Endothelial cell of umbilical vein (primary cell): Measurements from ENCODE around the gene SERPINA5. TPM values are rescaled to one million over a fixed set of nuclear protein-coding genes. Genes with fewer than 3 reads are reported as not detected.

Experiments
- BruUV-seq: library from RNA; stranded (reverse); fragments of 400-500 nt; replicated peaks from 2 replicates; lab custom pipeline; 2021; lab: Mats Ljungman, UMichigan
- CTCF ChIA-PET: fragments of 300-600, 350-600 bp; sonication (Branson Sonifier 250); formaldehyde crosslinking; loops from one replicate; lab custom pipeline; 2021; ENCODE audit warnings: antibody characterized with exemption, inconsistent platforms; lab: Charles Lee
- POLR2A ChIA-PET: fragments of 300-600, 350-600 bp; sonication (Branson Sonifier 250); formaldehyde crosslinking; loops from one replicate; lab custom pipeline; 2021; ENCODE audit warnings: antibody characterized with exemption, inconsistent platforms; lab: Charles Lee
- DNase-seq: peaks from one replicate; pipeline ENCODE4 v3.0.0-alpha.2; 2011; ENCODE audit warnings: low read depth, low spot score
- FAIRE-seq: peaks from 2 replicates; lab custom pipeline; 2011; peaks lifted over from hg19 to GRCh38; lab: Jason Lieb, UNC
- H2AFZ ChIP-seq: 2 replicates; pipeline ENCODE4 v1.6.0; 2012; ENCODE audit warnings: low read depth, low read length, control low read depth, inconsistent platforms
- H3K27ac ChIP-seq: 2 replicates; pipeline ENCODE4 v1.5.1; 2011; ENCODE audit warnings: low read depth, mild to moderate bottlenecking, control low read depth, low read length, moderate library complexity; ENCODE audit not compliant: insufficient read depth
- H3K27me3 ChIP-seq, 2 experiments: 2 replicates each; pipeline versions ENCODE4 v1.6.0 to v1.6.1; 2011; ENCODE audit warnings: low read length in 2 of 2, mixed read lengths in 1 of 2; ENCODE audit not compliant: control insufficient read depth in 2 of 2, insufficient read depth in 2 of 2
- H3K36me3 ChIP-seq, 2 experiments: 2 replicates in 1 of 2; 3 replicates in 1 of 2; pipeline ENCODE4 v1.5.1; 2011; ENCODE audit warnings: low read length in 2 of 2, mild to moderate bottlenecking in 1 of 2, moderate library complexity in 1 of 2; ENCODE audit not compliant: control insufficient read depth in 2 of 2, insufficient read depth in 2 of 2; ENCODE audit errors: extremely low read depth in 1 of 2
- H3K4me1 ChIP-seq: 3 replicates; pipeline ENCODE4 v1.5.1; 2011; ENCODE audit warnings: mild to moderate bottlenecking, low read length; ENCODE audit not compliant: control insufficient read depth, insufficient read depth; ENCODE audit errors: extremely low read depth
- H3K4me2 ChIP-seq: 2 replicates; pipeline ENCODE4 v1.6.1; 2011; ENCODE audit warnings: low read length, control low read depth, mixed read lengths; ENCODE audit not compliant: insufficient read depth
- H3K4me3 ChIP-seq, 3 experiments: fragments of 200-600 bp in 1 of 3; sonication (generic), shearing (Covaris generic) in 1 of 3; replicated peaks in 1 of 3; 2 replicates each; pipeline ENCODE4 v1.5.1; 2011 to 2016; ENCODE audit warnings: control low read depth in 3 of 3, low read length in 3 of 3, mild to moderate bottlenecking in 2 of 3, inconsistent platforms in 1 of 3, low read depth in 1 of 3, moderate library complexity in 1 of 3; ENCODE audit not compliant: insufficient read depth in 1 of 3
- H3K79me2 ChIP-seq: 2 replicates; pipeline ENCODE4 v1.6.0; 2012; ENCODE audit warnings: low read length, inconsistent platforms; ENCODE audit not compliant: control insufficient read depth, insufficient read depth
- H3K9ac ChIP-seq: replicated peaks from 2 replicates; pipeline ENCODE3; 2011; ENCODE audit warnings: low read length, control low read depth; ENCODE audit not compliant: insufficient read depth; ENCODE audit errors: extremely low read depth
- H3K9me1 ChIP-seq: replicated peaks from 3 replicates; pipeline ENCODE4 v1.6.0; 2011; ENCODE audit warnings: mild to moderate bottlenecking, low read length; ENCODE audit not compliant: control insufficient read depth, insufficient read depth; ENCODE audit errors: extremely low read depth
- H3K9me3 ChIP-seq: replicated peaks from 2 replicates; pipeline ENCODE4 v1.5.1; 2012; ENCODE audit warnings: low read length, inconsistent platforms; ENCODE audit not compliant: control insufficient read depth, insufficient read depth
- H4K20me1 ChIP-seq: replicated peaks from 2 replicates; pipeline ENCODE3; 2011; ENCODE audit warnings: mild to moderate bottlenecking, low read length; ENCODE audit not compliant: control insufficient read depth, insufficient read depth; ENCODE audit errors: extremely low read depth
- CTCF ChIP-seq, 2 donors: IDR thresholded peaks; 1 replicate in 1 of 2; 2 replicates in 1 of 2; pipeline ENCODE4 v1.5.1; 2011; ENCODE audit warnings: low read length in 2 of 2, mild to moderate bottlenecking in 2 of 2, moderate library complexity in 2 of 2, control low read depth in 1 of 2, inconsistent platforms in 1 of 2, low read depth in 1 of 2; ENCODE audit not compliant: insufficient read depth in 1 of 2; ENCODE audit errors: extremely low read depth in 1 of 2
- EZH2 ChIP-seq: IDR thresholded peaks from 2 replicates; pipeline ENCODE4 v1.6.1; 2012; ENCODE audit warnings: borderline replicate concordance, low read depth, mild to moderate bottlenecking, moderate library complexity, low read length, inconsistent platforms; ENCODE audit not compliant: severe bottlenecking
- FOS ChIP-seq: IDR thresholded peaks from 2 replicates; pipeline ENCODE4 v1.6.1; 2011; ENCODE audit warnings: mild to moderate bottlenecking, low read length, moderate library complexity, borderline replicate concordance; ENCODE audit not compliant: insufficient read depth
- GATA2 ChIP-seq: IDR thresholded peaks from 2 replicates; pipeline ENCODE4 v1.7.0; 2011; ENCODE audit warnings: low read depth, mild to moderate bottlenecking, moderate library complexity, mixed read lengths, low read length; ENCODE audit not compliant: insufficient read length, insufficient read depth
- JUN ChIP-seq: IDR thresholded peaks from 2 replicates; pipeline ENCODE4 v1.6.1; 2011; ENCODE audit warnings: borderline replicate concordance, low read depth; ENCODE audit not compliant: insufficient read length, insufficient read depth
- MAX ChIP-seq: IDR thresholded peaks from 2 replicates; pipeline ENCODE4 v1.6.1; 2011; ENCODE audit not compliant: insufficient read depth, insufficient read length
- MYC ChIP-seq: IDR thresholded peaks from one replicate; pipeline ENCODE4 v1.6.1; 2011; ENCODE audit warnings: mild to moderate bottlenecking, low read depth, low read length
- POLR2A ChIP-seq: IDR thresholded peaks from 2 replicates; pipeline ENCODE4 v1.6.1; 2012; ENCODE audit warnings: low read depth, mild to moderate bottlenecking, control low read depth, low read length
- POLR2AphosphoS5 ChIP-seq: IDR thresholded peaks from 2 replicates; pipeline ENCODE4 v1.6.1; 2012; ENCODE audit warnings: low read depth, mild to moderate bottlenecking, control low read depth, low read length, moderate library complexity; ENCODE audit not compliant: insufficient read depth
- dilution Hi-C: fragments of 300-500 bp; cut with MboI; formaldehyde crosslinking; loops from one replicate; pipeline ENCODE4 v1.15.0; 2019; ENCODE audit warnings: low sequenced_read_pairs; ENCODE audit not compliant: extremely low pct_ligation_motif_present
- intact Hi-C: fragments of 100-400 bp; cut with micrococcal nuclease; formaldehyde crosslinking; loops from one replicate; pipeline ENCODE4 v1.10.0; 2022
- polyA plus RNA-seq, 4 experiments: library from polyadenylated mRNA; depleted of rRNA in 3 of 4; stranded (reverse) in 3 of 4; unstranded in 1 of 4; fragments of >200 nt; gene quantifications; 2 replicates each; pipeline versions ENCODE4 v1.2.1 to v1.2.3, GENCODE V29; 2011 to 2012; ENCODE audit warnings: missing spikeins in 1 of 4
- total RNA-seq: library from RNA; stranded (reverse); gene quantifications from 2 replicates; pipeline ENCODE4 v1.2.3, GENCODE V29; 2021

The SERPINA5 gene
- total and polyA plus RNA-seq, 2 donors (not counting 3 experiments of a cell fraction or from before 2014, with no cell fraction given): 0.12 TPM; not detected in 1

- DNase-seq: no peak
- H3K36me3 ChIP-seq: no peaks in the 10 kb centered on the region
- H2AFZ ChIP-seq: no peak overlapping the region
- H3K79me2 ChIP-seq: no peaks in the 10 kb centered on the region
- no peak overlapping the region for H3K4me3 ChIP-seq
- no peak overlapping the region for H3K9ac ChIP-seq
- no peaks in the 10 kb centered on the region for H3K9me3 ChIP-seq
- H3K27ac ChIP-seq: no peak overlapping the region
- no peaks in the 10 kb centered on the region for H3K27me3 ChIP-seq
- ChIA-PET CTCF (interaction anchor here (1.1 to 1.5 kb wide), 3 partner anchors 8 to 42 kb away, joined by 3 to 4 read pairs (median 4); no protein-coding TSS in a partner anchor), POLR2A (no interaction called here)
- H3K4me1 ChIP-seq: no peaks in the 10 kb centered on the region
- no peak for TF ChIP-seq MAX
- no peak for TF ChIP-seq FOS
- no peak for TF ChIP-seq CTCF (IDR thresholded peaks at IDR 0.05; ENCODE audit: extremely low read depth in 1 of 2, insufficient read depth in 1 of 2, low read depth in 1 of 2, low read length in 2 of 2)
- no TSS peak for BruUV-seq
- intact Hi-C loops (no loop called here), dilution Hi-C loops (no loop called here)
- FAIRE-seq: no peak
- H3K4me2 ChIP-seq: no peak overlapping the region
- no peaks in the 10 kb centered on the region for H4K20me1 ChIP-seq
- no peaks in the 10 kb centered on the region for H3K9me1 ChIP-seq
These were observed 9.8 kb downstream of the SERPINA5 start for GRCh38 chr14:94591073-94591472.

GRCh38 chr14:94591871-94592270 lies 10.6 kb downstream of the SERPINA5 start:
- Histone ChIP-seq H3K27me3 (no peaks in the 10 kb centered on the region), H3K79me2 (no peaks in the 10 kb centered on the region), H3K27ac (no peak overlapping the region), H3K9ac (no peak overlapping the region), H3K9me1 (no peaks in the 10 kb centered on the region), H2AFZ (no peak overlapping the region), H3K4me3 (no peak overlapping the region), H3K4me2 (no peak overlapping the region), H3K4me1 (no peaks in the 10 kb centered on the region), H4K20me1 (no peaks in the 10 kb centered on the region), H3K36me3 (no peaks in the 10 kb centered on the region), H3K9me3 (no peaks in the 10 kb centered on the region)
- DNase-seq (no peak), FAIRE-seq (no peak)
- POLR2A ChIA-PET: no interaction called here
- dilution Hi-C loops: no loop called here
- BruUV-seq: no TSS peak
- intact Hi-C loops: no loop called here
- TF ChIP-seq CTCF (IDR thresholded peaks at IDR 0.05; ENCODE audit: extremely low read depth in 1 of 2, insufficient read depth in 1 of 2, low read depth in 1 of 2, low read length in 2 of 2) (no peak), MYC (no peak), MAX (no peak), EZH2 (no peak), JUN (no peak), POLR2AphosphoS5 (no peak), POLR2A (no peak), GATA2 (no peak), FOS (no peak)
- CTCF ChIA-PET: interaction anchor here (1.1 to 1.3 kb wide), 2 partner anchors 34 to 43 kb away, joined by 3 to 4 read pairs; no protein-coding TSS in a partner anchor
